ENCODE measurements around the gene ANKRD55. TPM values are rescaled to one million over a fixed set of nuclear protein-coding genes. Genes with fewer than 3 reads are reported as not detected.

ANKRD55 gene
- total RNA-seq, 2 donors from 2014 or later = not detected

DNA sequence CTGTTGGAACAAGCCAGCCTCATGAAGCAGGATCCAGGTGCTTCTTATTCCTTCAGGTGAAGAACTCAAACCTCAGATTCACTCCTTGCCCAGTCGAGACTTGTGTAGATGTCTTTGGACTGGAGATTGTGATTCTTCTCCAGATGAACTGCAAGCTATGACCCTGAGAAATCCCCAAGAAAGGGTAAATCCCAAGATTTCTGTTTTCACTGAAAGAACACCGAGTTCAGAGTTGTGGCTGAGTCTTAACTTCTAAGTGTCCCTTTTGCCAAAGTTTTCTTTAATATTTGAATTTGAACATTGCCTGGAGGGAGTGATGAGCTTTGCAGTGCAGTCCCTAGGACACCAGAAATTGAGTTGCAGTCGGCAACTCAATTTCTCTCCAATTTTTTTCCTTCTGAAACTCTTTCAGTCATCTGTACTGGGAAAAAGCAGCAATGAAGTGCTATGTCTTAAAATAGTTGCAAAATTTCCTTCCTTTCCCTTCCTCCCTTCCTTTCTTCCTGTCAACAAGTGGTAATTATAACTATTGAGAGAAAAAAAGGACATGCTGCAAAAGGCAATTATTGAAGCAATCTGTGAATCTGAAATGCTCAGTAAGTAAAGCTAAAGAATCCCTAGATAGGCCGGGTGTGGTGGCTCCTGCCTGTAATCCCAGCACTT lies 56.1 kb downstream of the ANKRD55 start:
- Histone ChIP-seq H3K4me3 (no peak overlapping the region), H3K4me1 (no peaks in the 10 kb centered on the region), H3K36me3 (no peaks in the 10 kb centered on the region), H3K27me3 (no peaks in the 10 kb centered on the region), H3K9ac (ENCODE audit: low read depth in 2 of 2, low read length in 2 of 2) (no peak overlapping the region), H3K27ac (peak overlapping the region; percentile 41), H3K9me3 (no peaks in the 10 kb centered on the region)
- DNase-seq = no peak
- TF ChIP-seq, protein P1, sequence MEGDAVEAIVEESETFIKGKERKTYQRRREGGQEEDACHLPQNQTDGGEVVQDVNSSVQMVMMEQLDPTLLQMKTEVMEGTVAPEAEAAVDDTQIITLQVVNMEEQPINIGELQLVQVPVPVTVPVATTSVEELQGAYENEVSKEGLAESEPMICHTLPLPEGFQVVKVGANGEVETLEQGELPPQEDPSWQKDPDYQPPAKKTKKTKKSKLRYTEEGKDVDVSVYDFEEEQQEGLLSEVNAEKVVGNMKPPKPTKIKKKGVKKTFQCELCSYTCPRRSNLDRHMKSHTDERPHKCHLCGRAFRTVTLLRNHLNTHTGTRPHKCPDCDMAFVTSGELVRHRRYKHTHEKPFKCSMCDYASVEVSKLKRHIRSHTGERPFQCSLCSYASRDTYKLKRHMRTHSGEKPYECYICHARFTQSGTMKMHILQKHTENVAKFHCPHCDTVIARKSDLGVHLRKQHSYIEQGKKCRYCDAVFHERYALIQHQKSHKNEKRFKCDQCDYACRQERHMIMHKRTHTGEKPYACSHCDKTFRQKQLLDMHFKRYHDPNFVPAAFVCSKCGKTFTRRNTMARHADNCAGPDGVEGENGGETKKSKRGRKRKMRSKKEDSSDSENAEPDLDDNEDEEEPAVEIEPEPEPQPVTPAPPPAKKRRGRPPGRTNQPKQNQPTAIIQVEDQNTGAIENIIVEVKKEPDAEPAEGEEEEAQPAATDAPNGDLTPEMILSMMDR (IDR thresholded peaks at IDR 0.05) = no peak
- intact Hi-C loops (cut with DNase I) = no loop called here

DNA sequence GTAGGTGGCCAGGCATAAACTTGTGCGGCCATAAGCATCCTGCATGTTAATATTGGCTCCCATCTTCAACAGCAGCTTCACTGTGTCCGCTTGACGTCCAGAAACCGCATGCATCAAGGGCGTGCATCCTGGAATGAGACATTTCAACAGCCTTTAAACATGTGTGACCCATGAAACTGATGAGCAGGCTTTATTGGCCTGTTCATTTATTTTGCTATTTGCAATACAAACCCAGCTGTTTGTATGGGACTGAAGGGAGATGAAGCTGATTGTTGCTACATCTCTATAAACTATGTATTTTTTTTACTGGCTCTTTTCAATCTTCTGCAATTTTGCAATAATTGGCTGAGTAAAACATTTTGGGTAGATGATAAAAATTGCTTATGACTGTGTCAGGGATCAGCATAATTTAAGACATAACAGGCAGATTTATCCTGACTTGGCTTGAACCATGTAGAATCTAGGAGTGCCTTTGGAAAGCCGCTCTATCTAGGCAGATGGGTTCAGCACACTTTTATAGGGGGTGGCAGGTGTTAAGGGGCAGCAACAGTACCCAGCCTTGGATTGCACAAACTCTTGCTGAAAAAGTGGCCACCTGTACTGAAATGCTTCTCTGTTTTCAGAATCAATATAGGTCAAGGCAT lies 56.9 kb downstream of the ANKRD55 start:
- Histone ChIP-seq H3K36me3 (no peaks in the 10 kb centered on the region), H3K27ac (peak overlapping the region; percentile 41), H3K4me3 (no peak overlapping the region), H3K9ac (ENCODE audit: low read depth in 2 of 2, low read length in 2 of 2) (no peak overlapping the region), H3K9me3 (no peaks in the 10 kb centered on the region), H3K4me1 (no peaks in the 10 kb centered on the region), H3K27me3 (no peaks in the 10 kb centered on the region)
- TF ChIP-seq, protein P1 (IDR thresholded peaks at IDR 0.05) = no peak
- DNase-seq = no peak
- intact Hi-C loops (cut with DNase I) = no loop called here

DNA sequence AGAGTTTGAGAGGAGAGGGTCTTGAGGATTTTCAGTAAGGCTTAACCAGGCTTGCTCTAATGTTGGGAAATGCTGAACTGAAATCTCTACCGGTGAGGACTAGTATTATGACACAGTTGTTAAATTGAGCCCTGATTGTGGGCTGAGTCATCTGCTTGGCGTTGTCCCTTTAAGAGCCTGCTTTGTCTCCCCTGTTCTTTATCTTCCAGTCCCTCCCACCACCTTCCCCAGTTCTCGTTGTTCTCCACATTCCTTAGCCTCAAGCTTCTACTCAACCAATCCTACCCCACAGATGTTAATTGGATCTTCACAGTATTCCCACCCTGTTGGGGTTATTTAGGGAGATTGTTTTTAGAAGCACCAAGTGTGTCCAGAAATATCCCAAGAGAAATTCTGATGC lies 57.6 kb downstream of the ANKRD55 start:
- H3K27ac ChIP-seq = peak overlapping the region; percentile 50
- no peaks in the 10 kb centered on the region for H3K4me1 ChIP-seq
- no peaks in the 10 kb centered on the region for H3K27me3 ChIP-seq
- no peaks in the 10 kb centered on the region for H3K36me3 ChIP-seq
- H3K9ac ChIP-seq (ENCODE audit: low read depth in 2 of 2, low read length in 2 of 2) = no peak overlapping the region
- no peak for DNase-seq
- intact Hi-C loops (cut with DNase I) = no loop called here
- TF ChIP-seq, protein P1 (IDR thresholded peaks at IDR 0.05) = no peak
- no peaks in the 10 kb centered on the region for H3K9me3 ChIP-seq
- no peak overlapping the region for H3K4me3 ChIP-seq

DNA sequence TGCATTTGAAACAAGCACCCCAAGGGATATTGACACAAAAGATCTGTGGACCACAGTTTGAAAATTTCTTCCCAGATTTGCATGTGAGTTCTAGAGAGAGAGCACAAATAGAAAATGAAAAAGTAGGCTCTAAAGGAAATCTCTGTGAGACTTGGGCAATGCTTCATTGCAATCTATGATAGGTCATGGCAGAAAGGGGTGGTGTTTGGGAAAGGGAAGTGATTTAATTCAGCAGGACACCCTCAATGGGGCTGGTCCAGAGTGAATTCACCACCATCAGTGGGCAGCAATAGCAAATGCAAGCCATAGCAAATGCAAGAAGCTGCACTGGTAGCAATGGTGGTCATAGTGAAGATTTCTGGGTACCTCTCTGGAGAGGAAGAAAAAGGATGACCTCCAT lies 58.1 kb downstream of the ANKRD55 start:
- Histone ChIP-seq H3K36me3 (no peaks in the 10 kb centered on the region), H3K4me1 (no peaks in the 10 kb centered on the region), H3K4me3 (no peak overlapping the region), H3K27ac (peak overlapping the region; percentile 50), H3K9me3 (no peaks in the 10 kb centered on the region), H3K27me3 (no peaks in the 10 kb centered on the region), H3K9ac (ENCODE audit: low read depth in 2 of 2, low read length in 2 of 2) (no peak overlapping the region)
- intact Hi-C loops (cut with DNase I) = no loop called here
- TF ChIP-seq, protein P1 (IDR thresholded peaks at IDR 0.05) = no peak
- DNase-seq = no peak

DNA sequence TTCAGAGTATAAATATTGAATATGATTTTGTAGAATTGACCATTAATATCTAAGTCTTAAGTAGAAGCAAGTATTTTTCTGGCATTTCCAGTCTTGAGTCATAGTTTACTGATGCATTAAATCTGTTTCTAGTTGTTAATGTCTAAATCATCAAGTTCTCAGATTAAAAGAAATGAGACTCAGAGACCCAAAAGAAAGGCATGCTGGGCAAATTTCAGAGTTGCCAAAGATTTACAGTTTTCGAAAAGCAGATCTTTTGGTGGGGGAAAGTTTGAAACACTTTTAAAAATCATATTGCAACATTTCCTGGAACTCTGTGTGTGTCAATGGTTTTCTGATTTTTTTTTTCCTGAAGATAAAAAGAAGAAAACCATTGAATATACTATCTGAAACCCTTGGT lies 60.9 kb downstream of the ANKRD55 start:
- Histone ChIP-seq H3K36me3 (no peaks in the 10 kb centered on the region), H3K9me3 (no peaks in the 10 kb centered on the region), H3K4me3 (no peak overlapping the region), H3K27me3 (no peaks in the 10 kb centered on the region), H3K4me1 (no peaks in the 10 kb centered on the region), H3K27ac (no peak overlapping the region), H3K9ac (ENCODE audit: low read depth in 2 of 2, low read length in 2 of 2) (no peak overlapping the region)
- intact Hi-C loops (cut with DNase I) = no loop called here
- no peak for DNase-seq
- TF ChIP-seq, protein P1 (IDR thresholded peaks at IDR 0.05) = no peak

Measured in colonic mucosa (tissue), 4 donors.